WTC11 (cell line): ENCODE measurements around the gene FGFR4. TPM values are rescaled to one million over a fixed set of nuclear protein-coding genes. Genes with fewer than 3 reads are reported as not detected.

Source experiments
- ATAC-seq: fragments of 200-7000 bp; cut with Tn5 transposase; 2 replicates; pipeline ENCODE4 v1.10.0; 2021; ENCODE audit warnings: mild to moderate bottlenecking, moderate library complexity
- CTCF ChIA-PET: fragments of 300-600 bp; sonication (Branson Sonifier 250); formaldehyde crosslinking; loops from one replicate; lab custom pipeline; 2021; ENCODE audit warnings: antibody characterized with exemption; lab: Charles Lee
- POLR2A ChIA-PET: fragments of 350-600 bp; sonication (Branson Sonifier 250); formaldehyde crosslinking; loops from one replicate; lab custom pipeline; 2021; ENCODE audit warnings: antibody characterized with exemption; lab: Charles Lee
- DNase-seq: peaks from one replicate; pipeline ENCODE4 v3.0.0; 2021; ENCODE audit warnings: low spot score
- H3K27ac Mint-ChIP-seq: 2 replicates; pipeline ENCODE4 v1.8.0; 2021; ENCODE audit warnings: mixed read lengths
- H3K27me3 Mint-ChIP-seq: 2 replicates; pipeline ENCODE4 v1.8.0; 2021; ENCODE audit warnings: low read depth, mild to moderate bottlenecking, moderate library complexity, mixed read lengths
- H3K36me3 Mint-ChIP-seq: 2 replicates; pipeline ENCODE4 v1.8.0; 2021; ENCODE audit warnings: mixed read lengths
- H3K4me1 Mint-ChIP-seq: 2 replicates; pipeline ENCODE4 v1.8.0; 2022; ENCODE audit warnings: mixed read lengths
- H3K4me3 Mint-ChIP-seq: 2 replicates; pipeline ENCODE4 v1.8.0; 2021; ENCODE audit warnings: mild to moderate bottlenecking, moderate library complexity, mixed read lengths
- H3K9me3 Mint-ChIP-seq: 2 replicates; pipeline ENCODE4 v1.8.0; 2021; ENCODE audit warnings: mixed read lengths
- ATF1 ChIP-seq: sonication (generic); formaldehyde crosslinking; IDR thresholded peaks from 2 replicates; pipeline ENCODE4 v1.8.1; 2023; ENCODE audit warnings: mild to moderate bottlenecking, moderate library complexity, missing genetic modification reagents
- ELF4 ChIP-seq: sonication (generic); formaldehyde crosslinking; IDR thresholded peaks from 2 replicates; pipeline ENCODE4 v1.8.1; 2022; ENCODE audit warnings: low read depth, mild to moderate bottlenecking, moderate library complexity, missing genetic modification reagents
- FOXP1 ChIP-seq: sonication (generic); formaldehyde crosslinking; IDR thresholded peaks from 2 replicates; pipeline ENCODE4 v1.8.0; 2022; ENCODE audit warnings: missing genetic modification reagents, mild to moderate bottlenecking, moderate library complexity, borderline replicate concordance
- NFYB ChIP-seq: sonication (generic); formaldehyde crosslinking; conservative IDR thresholded peaks from 2 replicates; pipeline ENCODE4 v1.8.0; 2022; ENCODE audit warnings: low read depth, missing genetic modification reagents
- SOX15 ChIP-seq: fragments of 250-450 bp; sonication (Bioruptor Pico); IDR thresholded peaks from 2 replicates; pipeline ENCODE4 v1.9.0; 2021; ENCODE audit warnings: mild to moderate bottlenecking
- ZBTB21 ChIP-seq: sonication (generic); formaldehyde crosslinking; IDR thresholded peaks from 2 replicates; pipeline ENCODE4 v1.8.1; 2023; ENCODE audit warnings: mild to moderate bottlenecking, missing genetic modification reagents, borderline replicate concordance
- ZNF121 ChIP-seq: sonication (generic); formaldehyde crosslinking; IDR thresholded peaks from 2 replicates; pipeline ENCODE4 v1.8.0; 2023; ENCODE audit warnings: missing genetic modification reagents
- ZNF138 ChIP-seq: sonication (generic); formaldehyde crosslinking; conservative IDR thresholded peaks from 2 replicates; pipeline ENCODE4 v1.8.1; 2022; ENCODE audit warnings: mild to moderate bottlenecking, moderate library complexity, missing genetic modification reagents
- ZNF219 ChIP-seq: sonication (generic); formaldehyde crosslinking; IDR thresholded peaks from 2 replicates; pipeline ENCODE4 v1.8.0; 2023; ENCODE audit warnings: missing genetic modification reagents, mild to moderate bottlenecking, borderline replicate concordance
- ZNF263 ChIP-seq: sonication (generic); formaldehyde crosslinking; IDR thresholded peaks from 2 replicates; pipeline ENCODE4 v1.8.1; 2022; ENCODE audit warnings: low read depth, mild to moderate bottlenecking, moderate library complexity, missing genetic modification reagents
- ZNF671 ChIP-seq: fragments of 250-450 bp; sonication (Bioruptor Pico); IDR thresholded peaks from 2 replicates; pipeline ENCODE4 v1.8.0; 2021; ENCODE audit warnings: mild to moderate bottlenecking
- total RNA-seq: library from RNA; stranded (reverse); gene quantifications from 3 replicates; pipeline ENCODE4 v1.2.3, GENCODE V29; 2021
- TF ChIP-seq, protein P1 (sequence below): sonication (generic); formaldehyde crosslinking; IDR thresholded peaks from 2 replicates; pipeline ENCODE4 v1.8.0; 2022; ENCODE audit warnings: mild to moderate bottlenecking, missing genetic modification reagents
- TF ChIP-seq, protein P2 (sequence below): sonication (generic); formaldehyde crosslinking; IDR thresholded peaks from 2 replicates; pipeline ENCODE4 v1.8.1; 2022; ENCODE audit warnings: low read depth, mild to moderate bottlenecking, moderate library complexity, missing genetic modification reagents, borderline replicate concordance
- TF ChIP-seq, protein P3 (sequence below): fragments of 250-450 bp; sonication (Bioruptor Pico); IDR thresholded peaks from 2 replicates; pipeline ENCODE4 v1.9.0; 2021; ENCODE audit warnings: mild to moderate bottlenecking
- TF ChIP-seq, protein P4 (sequence below): fragments of 250-450 bp; sonication (Bioruptor Pico); IDR thresholded peaks from 2 replicates; pipeline ENCODE4 v1.9.0; 2021; ENCODE audit warnings: mild to moderate bottlenecking, borderline replicate concordance
- TF ChIP-seq, protein P5 (sequence below): sonication (generic); formaldehyde crosslinking; IDR thresholded peaks from 2 replicates; pipeline ENCODE4 v1.8.1; 2023; ENCODE audit warnings: mild to moderate bottlenecking, missing genetic modification reagents
- TF ChIP-seq, protein P6 (sequence below): sonication (generic); formaldehyde crosslinking; IDR thresholded peaks from 2 replicates; pipeline ENCODE4 v1.8.1; 2023; ENCODE audit warnings: mild to moderate bottlenecking, moderate library complexity, missing genetic modification reagents
- TF ChIP-seq, protein P7 (sequence below): sonication (generic); formaldehyde crosslinking; IDR thresholded peaks from 2 replicates; pipeline ENCODE4 v1.8.1; 2023; ENCODE audit warnings: mild to moderate bottlenecking, missing genetic modification reagents, borderline replicate concordance

FGFR4 gene
- total RNA-seq, 1 experiment from 2014 or later = 108 TPM

DNA sequence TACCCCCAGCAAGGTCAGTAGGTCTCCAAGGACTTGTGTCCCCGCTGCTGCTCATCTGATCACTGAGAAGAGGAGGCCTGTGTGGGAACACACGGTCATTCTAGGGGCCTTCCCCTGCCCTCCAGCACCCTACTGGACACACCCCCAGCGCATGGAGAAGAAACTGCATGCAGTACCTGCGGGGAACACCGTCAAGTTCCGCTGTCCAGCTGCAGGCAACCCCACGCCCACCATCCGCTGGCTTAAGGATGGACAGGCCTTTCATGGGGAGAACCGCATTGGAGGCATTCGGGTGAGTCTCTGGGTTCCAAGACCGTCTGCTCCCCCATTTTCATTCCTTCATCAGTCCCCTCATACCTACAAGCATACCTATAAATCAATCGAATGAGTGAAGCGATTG is 4.1 kb downstream of the FGFR4 start:
- ChIA-PET POLR2A (no interaction called here), CTCF (interaction anchor here (0.6 to 0.9 kb wide), 2 partner anchors 8 to 219 kb away, joined by 3 read pairs; no protein-coding TSS in a partner anchor)
- Mint-ChIP-seq H3K36me3 (peaks cover 25% of the 10 kb centered on the region), H3K9me3 (no peaks in the 10 kb centered on the region), H3K4me3 (no peak overlapping the region), H3K4me1 (peaks cover 21% of the 10 kb centered on the region), H3K27ac (no peak overlapping the region), H3K27me3 (no peaks in the 10 kb centered on the region)
- DNase-seq = no peak
- TF ChIP-seq ZNF121 (CRISPR knock-in tag) = no peak
- TF ChIP-seq, protein P1, sequence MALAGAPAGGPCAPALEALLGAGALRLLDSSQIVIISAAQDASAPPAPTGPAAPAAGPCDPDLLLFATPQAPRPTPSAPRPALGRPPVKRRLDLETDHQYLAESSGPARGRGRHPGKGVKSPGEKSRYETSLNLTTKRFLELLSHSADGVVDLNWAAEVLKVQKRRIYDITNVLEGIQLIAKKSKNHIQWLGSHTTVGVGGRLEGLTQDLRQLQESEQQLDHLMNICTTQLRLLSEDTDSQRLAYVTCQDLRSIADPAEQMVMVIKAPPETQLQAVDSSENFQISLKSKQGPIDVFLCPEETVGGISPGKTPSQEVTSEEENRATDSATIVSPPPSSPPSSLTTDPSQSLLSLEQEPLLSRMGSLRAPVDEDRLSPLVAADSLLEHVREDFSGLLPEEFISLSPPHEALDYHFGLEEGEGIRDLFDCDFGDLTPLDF = no peak
- TF ChIP-seq ZBTB21 (CRISPR knock-in tag) = no peak
- no peak for TF ChIP-seq ATF1
- TF ChIP-seq ELF4 (CRISPR knock-in tag) = no peak
- TF ChIP-seq, protein P2, sequence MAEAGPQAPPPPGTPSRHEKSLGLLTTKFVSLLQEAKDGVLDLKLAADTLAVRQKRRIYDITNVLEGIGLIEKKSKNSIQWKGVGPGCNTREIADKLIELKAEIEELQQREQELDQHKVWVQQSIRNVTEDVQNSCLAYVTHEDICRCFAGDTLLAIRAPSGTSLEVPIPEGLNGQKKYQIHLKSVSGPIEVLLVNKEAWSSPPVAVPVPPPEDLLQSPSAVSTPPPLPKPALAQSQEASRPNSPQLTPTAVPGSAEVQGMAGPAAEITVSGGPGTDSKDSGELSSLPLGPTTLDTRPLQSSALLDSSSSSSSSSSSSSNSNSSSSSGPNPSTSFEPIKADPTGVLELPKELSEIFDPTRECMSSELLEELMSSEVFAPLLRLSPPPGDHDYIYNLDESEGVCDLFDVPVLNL (CRISPR knock-in tag) = no peak
- TF ChIP-seq ZNF138 (CRISPR knock-in tag) = no peak
- TF ChIP-seq, protein P3, sequence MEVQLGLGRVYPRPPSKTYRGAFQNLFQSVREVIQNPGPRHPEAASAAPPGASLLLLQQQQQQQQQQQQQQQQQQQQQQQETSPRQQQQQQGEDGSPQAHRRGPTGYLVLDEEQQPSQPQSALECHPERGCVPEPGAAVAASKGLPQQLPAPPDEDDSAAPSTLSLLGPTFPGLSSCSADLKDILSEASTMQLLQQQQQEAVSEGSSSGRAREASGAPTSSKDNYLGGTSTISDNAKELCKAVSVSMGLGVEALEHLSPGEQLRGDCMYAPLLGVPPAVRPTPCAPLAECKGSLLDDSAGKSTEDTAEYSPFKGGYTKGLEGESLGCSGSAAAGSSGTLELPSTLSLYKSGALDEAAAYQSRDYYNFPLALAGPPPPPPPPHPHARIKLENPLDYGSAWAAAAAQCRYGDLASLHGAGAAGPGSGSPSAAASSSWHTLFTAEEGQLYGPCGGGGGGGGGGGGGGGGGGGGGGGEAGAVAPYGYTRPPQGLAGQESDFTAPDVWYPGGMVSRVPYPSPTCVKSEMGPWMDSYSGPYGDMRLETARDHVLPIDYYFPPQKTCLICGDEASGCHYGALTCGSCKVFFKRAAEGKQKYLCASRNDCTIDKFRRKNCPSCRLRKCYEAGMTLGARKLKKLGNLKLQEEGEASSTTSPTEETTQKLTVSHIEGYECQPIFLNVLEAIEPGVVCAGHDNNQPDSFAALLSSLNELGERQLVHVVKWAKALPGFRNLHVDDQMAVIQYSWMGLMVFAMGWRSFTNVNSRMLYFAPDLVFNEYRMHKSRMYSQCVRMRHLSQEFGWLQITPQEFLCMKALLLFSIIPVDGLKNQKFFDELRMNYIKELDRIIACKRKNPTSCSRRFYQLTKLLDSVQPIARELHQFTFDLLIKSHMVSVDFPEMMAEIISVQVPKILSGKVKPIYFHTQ = no peak
- TF ChIP-seq, protein P4, sequence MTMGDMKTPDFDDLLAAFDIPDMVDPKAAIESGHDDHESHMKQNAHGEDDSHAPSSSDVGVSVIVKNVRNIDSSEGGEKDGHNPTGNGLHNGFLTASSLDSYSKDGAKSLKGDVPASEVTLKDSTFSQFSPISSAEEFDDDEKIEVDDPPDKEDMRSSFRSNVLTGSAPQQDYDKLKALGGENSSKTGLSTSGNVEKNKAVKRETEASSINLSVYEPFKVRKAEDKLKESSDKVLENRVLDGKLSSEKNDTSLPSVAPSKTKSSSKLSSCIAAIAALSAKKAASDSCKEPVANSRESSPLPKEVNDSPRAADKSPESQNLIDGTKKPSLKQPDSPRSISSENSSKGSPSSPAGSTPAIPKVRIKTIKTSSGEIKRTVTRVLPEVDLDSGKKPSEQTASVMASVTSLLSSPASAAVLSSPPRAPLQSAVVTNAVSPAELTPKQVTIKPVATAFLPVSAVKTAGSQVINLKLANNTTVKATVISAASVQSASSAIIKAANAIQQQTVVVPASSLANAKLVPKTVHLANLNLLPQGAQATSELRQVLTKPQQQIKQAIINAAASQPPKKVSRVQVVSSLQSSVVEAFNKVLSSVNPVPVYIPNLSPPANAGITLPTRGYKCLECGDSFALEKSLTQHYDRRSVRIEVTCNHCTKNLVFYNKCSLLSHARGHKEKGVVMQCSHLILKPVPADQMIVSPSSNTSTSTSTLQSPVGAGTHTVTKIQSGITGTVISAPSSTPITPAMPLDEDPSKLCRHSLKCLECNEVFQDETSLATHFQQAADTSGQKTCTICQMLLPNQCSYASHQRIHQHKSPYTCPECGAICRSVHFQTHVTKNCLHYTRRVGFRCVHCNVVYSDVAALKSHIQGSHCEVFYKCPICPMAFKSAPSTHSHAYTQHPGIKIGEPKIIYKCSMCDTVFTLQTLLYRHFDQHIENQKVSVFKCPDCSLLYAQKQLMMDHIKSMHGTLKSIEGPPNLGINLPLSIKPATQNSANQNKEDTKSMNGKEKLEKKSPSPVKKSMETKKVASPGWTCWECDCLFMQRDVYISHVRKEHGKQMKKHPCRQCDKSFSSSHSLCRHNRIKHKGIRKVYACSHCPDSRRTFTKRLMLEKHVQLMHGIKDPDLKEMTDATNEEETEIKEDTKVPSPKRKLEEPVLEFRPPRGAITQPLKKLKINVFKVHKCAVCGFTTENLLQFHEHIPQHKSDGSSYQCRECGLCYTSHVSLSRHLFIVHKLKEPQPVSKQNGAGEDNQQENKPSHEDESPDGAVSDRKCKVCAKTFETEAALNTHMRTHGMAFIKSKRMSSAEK (CRISPR knock-in tag) = no peak
- no peak for TF ChIP-seq SOX15 (CRISPR knock-in tag)
- TF ChIP-seq ZNF263 = no peak
- TF ChIP-seq, protein P5, sequence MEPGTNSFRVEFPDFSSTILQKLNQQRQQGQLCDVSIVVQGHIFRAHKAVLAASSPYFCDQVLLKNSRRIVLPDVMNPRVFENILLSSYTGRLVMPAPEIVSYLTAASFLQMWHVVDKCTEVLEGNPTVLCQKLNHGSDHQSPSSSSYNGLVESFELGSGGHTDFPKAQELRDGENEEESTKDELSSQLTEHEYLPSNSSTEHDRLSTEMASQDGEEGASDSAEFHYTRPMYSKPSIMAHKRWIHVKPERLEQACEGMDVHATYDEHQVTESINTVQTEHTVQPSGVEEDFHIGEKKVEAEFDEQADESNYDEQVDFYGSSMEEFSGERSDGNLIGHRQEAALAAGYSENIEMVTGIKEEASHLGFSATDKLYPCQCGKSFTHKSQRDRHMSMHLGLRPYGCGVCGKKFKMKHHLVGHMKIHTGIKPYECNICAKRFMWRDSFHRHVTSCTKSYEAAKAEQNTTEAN (CRISPR knock-in tag) = no peak
- TF ChIP-seq ZNF671 = no peak
- TF ChIP-seq FOXP1 (CRISPR knock-in tag) = no peak
- TF ChIP-seq ZNF219 (CRISPR knock-in tag) = no peak
- TF ChIP-seq, protein P6, sequence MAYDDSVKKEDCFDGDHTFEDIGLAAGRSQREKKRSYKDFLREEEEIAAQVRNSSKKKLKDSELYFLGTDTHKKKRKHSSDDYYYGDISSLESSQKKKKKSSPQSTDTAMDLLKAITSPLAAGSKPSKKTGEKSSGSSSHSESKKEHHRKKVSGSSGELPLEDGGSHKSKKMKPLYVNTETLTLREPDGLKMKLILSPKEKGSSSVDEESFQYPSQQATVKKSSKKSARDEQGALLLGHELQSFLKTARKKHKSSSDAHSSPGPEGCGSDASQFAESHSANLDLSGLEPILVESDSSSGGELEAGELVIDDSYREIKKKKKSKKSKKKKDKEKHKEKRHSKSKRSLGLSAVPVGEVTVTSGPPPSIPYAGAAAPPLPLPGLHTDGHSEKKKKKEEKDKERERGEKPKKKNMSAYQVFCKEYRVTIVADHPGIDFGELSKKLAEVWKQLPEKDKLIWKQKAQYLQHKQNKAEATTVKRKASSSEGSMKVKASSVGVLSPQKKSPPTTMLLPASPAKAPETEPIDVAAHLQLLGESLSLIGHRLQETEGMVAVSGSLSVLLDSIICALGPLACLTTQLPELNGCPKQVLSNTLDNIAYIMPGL (CRISPR knock-in tag) = no peak
- no peak for TF ChIP-seq NFYB (CRISPR knock-in tag)
- TF ChIP-seq, protein P7, sequence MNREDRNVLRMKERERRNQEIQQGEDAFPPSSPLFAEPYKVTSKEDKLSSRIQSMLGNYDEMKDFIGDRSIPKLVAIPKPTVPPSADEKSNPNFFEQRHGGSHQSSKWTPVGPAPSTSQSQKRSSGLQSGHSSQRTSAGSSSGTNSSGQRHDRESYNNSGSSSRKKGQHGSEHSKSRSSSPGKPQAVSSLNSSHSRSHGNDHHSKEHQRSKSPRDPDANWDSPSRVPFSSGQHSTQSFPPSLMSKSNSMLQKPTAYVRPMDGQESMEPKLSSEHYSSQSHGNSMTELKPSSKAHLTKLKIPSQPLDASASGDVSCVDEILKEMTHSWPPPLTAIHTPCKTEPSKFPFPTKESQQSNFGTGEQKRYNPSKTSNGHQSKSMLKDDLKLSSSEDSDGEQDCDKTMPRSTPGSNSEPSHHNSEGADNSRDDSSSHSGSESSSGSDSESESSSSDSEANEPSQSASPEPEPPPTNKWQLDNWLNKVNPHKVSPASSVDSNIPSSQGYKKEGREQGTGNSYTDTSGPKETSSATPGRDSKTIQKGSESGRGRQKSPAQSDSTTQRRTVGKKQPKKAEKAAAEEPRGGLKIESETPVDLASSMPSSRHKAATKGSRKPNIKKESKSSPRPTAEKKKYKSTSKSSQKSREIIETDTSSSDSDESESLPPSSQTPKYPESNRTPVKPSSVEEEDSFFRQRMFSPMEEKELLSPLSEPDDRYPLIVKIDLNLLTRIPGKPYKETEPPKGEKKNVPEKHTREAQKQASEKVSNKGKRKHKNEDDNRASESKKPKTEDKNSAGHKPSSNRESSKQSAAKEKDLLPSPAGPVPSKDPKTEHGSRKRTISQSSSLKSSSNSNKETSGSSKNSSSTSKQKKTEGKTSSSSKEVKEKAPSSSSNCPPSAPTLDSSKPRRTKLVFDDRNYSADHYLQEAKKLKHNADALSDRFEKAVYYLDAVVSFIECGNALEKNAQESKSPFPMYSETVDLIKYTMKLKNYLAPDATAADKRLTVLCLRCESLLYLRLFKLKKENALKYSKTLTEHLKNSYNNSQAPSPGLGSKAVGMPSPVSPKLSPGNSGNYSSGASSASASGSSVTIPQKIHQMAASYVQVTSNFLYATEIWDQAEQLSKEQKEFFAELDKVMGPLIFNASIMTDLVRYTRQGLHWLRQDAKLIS (CRISPR knock-in tag) = no peak
- no peak for ATAC-seq
